WERI-Rb-1 (cell line): ENCODE measurements around the gene A3GALT2.

Source experiments
- DNase-seq: peaks from one replicate; pipeline ENCODE4 v3.0.0-alpha.2; 2020
- H3K27ac ChIP-seq: fragments of 250-450 bp; sonication (Bioruptor Pico); 2 replicates; pipeline ENCODE4 v1.5.1; 2020; ENCODE audit warnings: mild to moderate bottlenecking, moderate library complexity
- H3K27me3 ChIP-seq: fragments of 250-450 bp; sonication (Bioruptor Pico); 2 replicates; pipeline ENCODE4 v1.5.1; 2021; ENCODE audit warnings: mild to moderate bottlenecking, low read depth, moderate library complexity; ENCODE audit not compliant: insufficient read depth, severe bottlenecking
- H3K36me3 ChIP-seq: fragments of 250-450 bp; sonication (Bioruptor Pico); 2 replicates; pipeline ENCODE4 v1.5.1; 2020; ENCODE audit warnings: mild to moderate bottlenecking, moderate library complexity
- H3K4me3 ChIP-seq: 2 replicates; pipeline ENCODE4 v1.5.1; 2011; ENCODE audit warnings: low read depth, mild to moderate bottlenecking, control low read depth, low read length
- H3K9me3 ChIP-seq: fragments of 250-450 bp; sonication (Bioruptor Pico); 2 replicates; pipeline ENCODE4 v1.5.1; 2021; ENCODE audit warnings: mild to moderate bottlenecking, moderate library complexity; ENCODE audit not compliant: severe bottlenecking
- CTCF ChIP-seq: IDR thresholded peaks from 2 replicates; pipeline ENCODE4 v1.5.1; 2011; ENCODE audit warnings: low read depth, mild to moderate bottlenecking, control low read depth, inconsistent platforms, low read length

The A3GALT2 gene

GRCh38 chr1:33276573-33277298 lies 44.2 kb downstream of the A3GALT2 start:
- H3K27me3 ChIP-seq: no peaks in the 10 kb centered on the region
- H3K27ac ChIP-seq: no peak overlapping the region
- DNase-seq: no peak
- TF ChIP-seq CTCF: no peak
- H3K36me3 ChIP-seq: peaks cover 63% of the 10 kb centered on the region
- H3K9me3 ChIP-seq: no peaks in the 10 kb centered on the region
- no peak overlapping the region for H3K4me3 ChIP-seq

GRCh38 chr1:33275706-33276572 lies 45.0 kb downstream of the A3GALT2 start:
- H3K4me3 ChIP-seq: no peak overlapping the region
- H3K27me3 ChIP-seq: no peaks in the 10 kb centered on the region
- no peak overlapping the region for H3K27ac ChIP-seq
- peaks cover 56% of the 10 kb centered on the region for H3K36me3 ChIP-seq
- TF ChIP-seq CTCF: no peak
- DNase-seq: no peak
- no peaks in the 10 kb centered on the region for H3K9me3 ChIP-seq

DNA sequence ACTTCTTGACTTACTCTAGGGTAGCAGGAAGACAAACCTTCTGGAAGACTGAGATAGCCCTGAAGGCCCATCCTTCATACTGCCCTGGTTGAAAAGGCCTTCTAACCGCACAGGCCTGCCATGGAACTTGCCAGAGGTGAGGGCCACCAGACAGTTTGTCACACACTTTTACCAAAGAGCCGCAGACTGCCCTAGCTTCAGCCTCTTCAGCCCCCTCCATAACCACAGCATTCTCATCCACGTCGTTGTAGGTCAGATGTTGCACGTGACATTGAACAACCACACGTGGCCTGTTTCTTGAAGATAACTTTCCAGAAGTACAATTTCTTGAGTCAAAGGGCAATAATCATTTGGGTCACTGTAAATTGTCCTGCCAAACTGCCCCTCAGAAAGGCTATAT lies 45.7 kb downstream of the A3GALT2 start:
- H3K9me3 ChIP-seq: no peaks in the 10 kb centered on the region
- H3K27ac ChIP-seq: no peak overlapping the region
- H3K36me3 ChIP-seq: peaks cover 56% of the 10 kb centered on the region
- no peak overlapping the region for H3K4me3 ChIP-seq
- no peak for DNase-seq
- H3K27me3 ChIP-seq: no peaks in the 10 kb centered on the region
- TF ChIP-seq CTCF: no peak

DNA sequence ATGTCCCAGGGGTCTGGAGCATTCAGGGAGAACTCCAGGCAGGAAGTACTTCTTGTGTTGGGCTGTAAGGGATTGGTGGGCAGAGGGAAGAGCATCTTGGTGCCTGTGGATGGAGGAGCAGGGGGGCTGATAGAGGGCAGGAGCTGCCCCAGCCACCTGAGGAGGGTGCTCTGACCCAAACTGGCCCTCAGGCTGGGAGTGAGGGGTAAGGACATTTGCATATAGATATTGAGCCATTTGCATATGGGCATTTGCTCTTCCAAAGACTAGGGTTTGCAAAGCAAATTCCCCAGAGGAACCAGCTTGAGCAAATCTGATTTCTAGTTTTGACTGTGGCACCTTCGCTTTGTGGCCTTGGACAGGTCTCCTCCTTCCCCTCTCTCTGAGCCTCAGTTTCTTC lies 46.5 kb downstream of the A3GALT2 start:
- TF ChIP-seq CTCF: no peak
- H3K36me3 ChIP-seq: peaks cover 54% of the 10 kb centered on the region
- H3K27ac ChIP-seq: no peak overlapping the region
- H3K27me3 ChIP-seq: no peaks in the 10 kb centered on the region
- no peak overlapping the region for H3K4me3 ChIP-seq
- DNase-seq: no peak
- no peaks in the 10 kb centered on the region for H3K9me3 ChIP-seq

- Histone ChIP-seq H3K27me3 (no peaks in the 10 kb centered on the region), H3K27ac (no peak overlapping the region), H3K36me3 (peaks cover 51% of the 10 kb centered on the region), H3K4me3 (no peak overlapping the region), H3K9me3 (no peaks in the 10 kb centered on the region)
- DNase-seq: no peak
- no peak for TF ChIP-seq CTCF
Observed at GRCh38 chr1:33273961-33274371, 46.9 kb downstream of the A3GALT2 start.
